Ammon's horn (tissue), 1 donor: ENCODE results near the gene DNAJC7.
"Not testable (repeated sequence)": the region's sequence is repeated elsewhere in the genome, so short reads cannot be mapped to it uniquely, and the experiment has no call there.

Experiments used
- DNase-seq: peaks from one replicate; pipeline ENCODE4 v3.0.0-alpha.2; 2016; ENCODE audit warnings: low spot score

The DNAJC7 gene

GRCh38 chr17:42012363-42012762 is 4.9 kb downstream of the DNAJC7 start:
- DNase-seq: not testable (repeated sequence)

- no peak for DNase-seq
Measured at GRCh38 chr17:42010898-42011516, 6.2 kb downstream of the DNAJC7 start.

GRCh38 chr17:42010266-42010680 is 7.0 kb downstream of the DNAJC7 start:
- DNase-seq: not testable (repeated sequence)

- peak; percentile 90 for DNase-seq
Measured at GRCh38 chr17:42009170-42009569, 8.1 kb downstream of the DNAJC7 start.

DNA sequence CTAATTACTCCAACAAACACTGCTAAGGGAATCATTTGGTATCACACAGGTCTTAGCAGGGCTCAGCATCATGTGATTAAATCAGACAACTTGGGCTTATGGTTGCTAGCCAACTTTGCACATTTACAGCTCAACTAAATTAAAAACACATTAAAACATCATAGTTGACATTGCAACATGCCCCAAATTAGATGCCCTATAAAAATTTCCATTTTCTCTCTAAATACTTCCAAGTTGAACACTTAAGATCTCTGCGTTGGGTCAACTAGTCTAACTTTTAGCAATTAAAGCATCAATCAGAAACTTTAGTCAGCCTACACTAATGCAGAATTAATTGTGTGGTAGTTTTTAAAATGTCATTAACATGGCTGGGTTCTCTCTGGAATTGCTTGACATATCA is 12.1 kb downstream of the DNAJC7 start:
- DNase-seq: no peak

DNA sequence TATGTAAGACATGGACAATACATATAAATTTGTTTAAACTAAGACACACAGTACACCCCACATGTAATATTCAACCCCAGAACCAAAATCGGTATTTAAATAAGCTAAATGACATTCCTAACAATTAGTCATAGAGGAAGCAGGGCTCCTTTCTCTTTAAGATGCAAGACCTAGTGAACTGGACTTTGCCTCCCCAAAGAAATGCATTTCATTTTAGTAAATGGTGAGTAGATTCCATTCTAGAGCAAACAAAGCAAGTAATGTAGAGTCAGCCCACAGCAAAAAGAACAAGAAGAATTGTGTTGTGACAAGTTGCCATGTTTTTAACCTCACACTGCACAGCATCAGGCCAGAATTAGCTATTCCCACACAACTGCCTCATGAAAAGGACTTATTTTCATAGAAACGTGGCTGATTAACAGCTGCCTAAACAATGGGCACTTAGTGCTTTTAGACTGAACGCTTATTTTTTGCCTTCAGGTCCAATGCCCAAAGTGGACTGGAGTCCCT is 14.4 kb downstream of the DNAJC7 start:
- DNase-seq: peak; percentile 69

GRCh38 chr17:42002175-42002791 is 15.0 kb downstream of the DNAJC7 start:
- no peak for DNase-seq

DNA sequence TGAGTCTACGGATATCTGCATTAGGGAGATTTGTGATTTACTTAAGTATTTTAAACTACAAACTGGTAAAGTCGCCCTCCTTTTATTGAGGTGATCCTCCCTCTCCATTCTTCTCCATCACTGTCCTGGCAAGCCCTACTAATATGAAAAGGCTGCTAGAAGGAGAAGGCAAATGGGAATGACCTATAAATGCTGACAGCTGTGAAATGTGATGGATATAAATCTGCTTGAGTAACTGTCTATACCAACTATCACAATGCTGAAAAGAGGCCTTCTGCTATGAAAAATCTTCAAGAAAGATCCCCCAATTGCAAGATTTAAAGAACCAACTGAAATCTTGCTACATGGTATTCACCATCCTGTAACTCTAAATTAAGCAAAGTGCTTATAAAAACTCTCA is 15.5 kb downstream of the DNAJC7 start:
- DNase-seq: no peak

DNA sequence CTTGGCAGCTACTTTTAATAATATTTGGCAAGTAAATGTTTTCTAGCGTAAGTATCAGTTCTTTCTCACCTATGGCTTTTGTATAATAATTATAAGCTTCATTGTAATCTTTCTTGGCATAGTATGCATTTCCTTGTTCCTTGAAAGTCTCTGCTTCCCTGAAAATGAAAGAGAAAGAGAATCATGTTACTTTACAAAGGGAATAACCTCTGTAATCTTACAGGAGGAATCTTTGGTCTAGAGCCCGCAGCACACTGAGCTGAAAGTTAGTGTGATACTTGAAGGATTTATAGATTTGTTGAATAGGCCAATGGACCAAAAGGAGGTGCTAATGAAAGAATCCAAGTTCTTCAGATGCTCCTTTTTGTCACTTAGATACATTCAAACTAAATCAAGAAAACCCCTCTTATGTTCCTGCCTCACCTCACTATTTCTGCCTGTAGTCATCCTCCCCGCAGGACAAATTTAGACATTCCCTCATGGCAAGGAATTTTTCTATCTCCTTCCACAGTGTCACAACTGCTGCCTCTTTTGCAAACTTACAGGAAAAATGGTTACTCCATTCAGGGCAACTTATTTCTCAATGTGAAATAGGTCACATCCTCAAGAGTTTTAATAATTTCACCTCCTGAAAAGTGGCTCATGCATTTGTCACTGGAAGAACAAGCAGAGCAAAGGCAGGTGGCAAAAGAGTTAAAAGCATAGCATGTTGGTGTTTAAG is 16.7 kb downstream of the DNAJC7 start:
- DNase-seq: no peak

DNA sequence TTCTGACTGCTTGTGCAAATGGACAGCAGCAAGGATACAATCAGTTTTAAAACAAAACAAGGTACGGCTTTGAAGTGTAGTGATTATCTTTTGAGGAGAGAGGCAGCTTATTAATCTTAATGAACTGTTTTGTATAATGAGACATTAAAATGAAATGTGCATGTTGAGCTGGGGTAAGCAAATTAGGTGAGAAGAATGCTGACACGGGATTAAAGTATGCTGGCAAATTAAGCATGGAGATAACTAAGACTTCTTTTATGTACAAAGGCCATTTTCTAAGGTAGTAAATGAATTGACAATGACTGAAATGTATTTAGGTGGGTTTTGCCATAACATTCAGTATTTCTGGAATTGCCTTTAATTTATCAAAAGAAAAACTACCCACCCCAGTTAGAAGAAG is 18.7 kb downstream of the DNAJC7 start:
- no peak for DNase-seq

DNA sequence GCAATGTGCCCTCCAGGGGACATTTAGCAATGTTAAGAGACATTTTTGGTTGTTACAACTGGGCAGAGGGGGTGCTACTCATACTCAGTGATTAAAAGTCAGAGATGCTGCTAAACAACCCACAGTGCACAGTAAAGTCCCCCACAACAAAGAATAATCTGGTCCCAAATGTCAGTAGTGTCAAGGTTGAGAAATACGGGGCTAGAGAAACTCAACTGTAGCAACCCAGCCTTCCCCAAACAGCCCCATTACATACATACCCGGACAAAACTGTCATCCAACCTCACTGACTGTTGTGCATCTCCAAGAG is 20.4 kb downstream of the DNAJC7 start:
- no peak for DNase-seq

- DNase-seq: peak; percentile 88
Measured at GRCh38 chr17:41992576-41992975, 24.7 kb downstream of the DNAJC7 start.

- no peak for DNase-seq
Measured at GRCh38 chr17:41989702-41990419, 27.4 kb downstream of the DNAJC7 start.

DNA sequence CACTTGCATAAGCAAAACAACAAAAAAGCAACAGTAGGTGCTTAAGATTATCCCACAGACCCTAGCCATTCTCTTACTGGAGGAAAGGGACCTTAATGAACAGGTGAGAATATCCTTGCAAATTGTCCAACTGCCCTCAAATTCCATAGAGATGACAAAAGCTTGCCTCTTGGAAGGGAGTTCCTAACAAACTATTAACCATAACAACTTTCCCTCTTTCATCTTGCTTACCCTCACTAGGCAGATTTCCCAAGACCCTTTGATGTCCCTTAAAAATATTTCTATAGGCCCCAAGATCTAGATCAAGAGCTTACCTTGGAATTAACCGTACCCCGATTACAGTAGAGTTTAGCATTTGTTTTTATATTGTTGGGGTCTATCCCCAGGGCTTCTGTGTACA is 28.8 kb downstream of the DNAJC7 start:
- no peak for DNase-seq

- no peak for DNase-seq
Measured at GRCh38 chr17:41987642-41988041, 29.6 kb downstream of the DNAJC7 start.

DNA sequence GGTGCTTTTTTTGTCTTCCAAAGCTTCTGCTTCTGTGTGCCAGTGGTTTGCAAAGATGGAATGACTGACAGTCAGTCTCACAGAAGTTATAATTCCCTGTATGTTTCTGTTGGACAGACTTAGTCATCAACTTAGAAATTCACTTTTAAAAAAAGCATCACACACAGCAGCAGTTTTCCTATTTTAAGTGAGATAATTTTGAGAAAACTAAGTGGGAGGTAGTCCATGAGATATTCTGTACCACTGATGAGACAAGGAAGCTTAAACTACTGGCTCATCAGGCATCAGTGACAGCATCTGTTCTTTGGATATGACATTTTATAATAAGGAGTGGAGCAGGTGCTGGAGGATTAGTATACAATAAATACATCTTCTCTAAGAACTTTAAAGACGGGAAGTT is 30.6 kb downstream of the DNAJC7 start:
- DNase-seq: no peak

DNA sequence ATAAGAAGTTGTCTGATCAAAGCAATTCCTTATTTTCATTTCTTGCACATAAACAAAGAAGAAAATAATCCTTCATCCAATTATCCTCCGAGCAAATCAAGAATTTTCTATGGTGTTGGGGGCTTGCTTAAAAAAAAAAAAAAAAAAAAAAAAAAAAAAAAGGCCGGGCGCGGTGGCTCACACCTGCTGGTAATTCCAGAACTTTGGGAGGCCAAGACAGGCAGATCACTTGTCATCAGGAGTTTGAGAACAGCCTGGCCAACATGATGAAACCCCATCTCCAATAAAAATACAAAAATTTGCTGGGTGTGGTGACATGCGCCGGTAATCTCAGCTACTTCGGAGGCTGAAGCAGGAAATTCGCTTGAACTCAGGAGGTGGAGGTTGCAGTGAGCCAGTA is 31.3 kb downstream of the DNAJC7 start:
- DNase-seq: no peak

DNA sequence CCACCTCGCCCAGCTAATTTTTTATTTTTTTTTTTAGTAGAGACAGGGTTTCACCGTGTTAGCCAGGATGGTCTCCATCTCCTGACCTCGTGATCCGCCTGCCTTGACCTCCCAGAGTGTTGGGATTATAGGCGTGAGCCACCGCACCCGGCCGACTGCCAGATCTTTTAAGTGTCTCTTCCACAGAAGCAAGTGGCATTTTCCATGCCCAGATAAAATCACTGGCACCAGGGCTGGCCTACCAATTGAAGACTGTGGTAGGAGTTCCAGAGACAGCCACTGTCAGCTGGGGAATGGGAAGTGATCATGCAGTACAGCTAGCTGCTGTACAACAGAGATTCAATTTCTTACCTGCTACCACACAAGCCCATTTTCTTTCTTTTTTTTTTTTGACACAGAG is 32.8 kb downstream of the DNAJC7 start:
- DNase-seq: no peak

DNA sequence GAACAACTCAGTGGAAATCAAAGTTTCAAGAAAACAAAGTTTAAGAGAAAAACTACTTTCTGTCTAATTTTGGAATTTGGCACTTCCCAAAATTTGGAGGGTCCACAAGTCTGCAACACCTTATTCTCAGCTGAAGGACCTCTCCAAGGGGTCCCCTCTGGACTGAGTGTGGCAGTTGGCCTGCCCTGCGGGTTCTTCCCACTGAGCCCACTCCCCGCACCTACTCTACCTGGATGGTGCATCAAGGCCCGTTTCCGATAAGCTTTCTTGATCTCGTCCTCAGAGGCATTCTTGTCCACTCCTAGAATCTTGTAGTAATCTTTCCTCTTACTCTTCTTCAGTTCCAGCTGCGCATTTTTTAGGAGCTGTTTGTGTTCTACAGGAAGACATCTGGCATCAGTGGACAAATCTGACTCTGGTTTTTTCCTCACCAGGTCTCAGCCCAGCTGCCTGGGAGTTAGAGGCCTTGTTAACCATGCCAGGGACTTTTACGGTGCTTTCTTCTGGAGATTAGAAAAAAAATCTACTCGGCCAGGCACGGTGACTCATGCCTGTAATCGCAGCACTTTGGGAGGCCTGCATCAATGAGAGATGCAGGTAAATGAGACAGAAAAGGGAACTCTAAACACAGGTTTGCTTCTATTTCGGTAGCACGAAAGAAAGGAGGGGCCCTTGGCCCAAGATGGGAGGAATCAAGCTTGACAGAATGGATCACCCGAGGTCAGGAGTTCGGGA is 35.0 kb downstream of the DNAJC7 start:
- DNase-seq: no peak

- no peak for DNase-seq
Measured at GRCh38 chr17:41977991-41978390, 39.2 kb downstream of the DNAJC7 start.

DNA sequence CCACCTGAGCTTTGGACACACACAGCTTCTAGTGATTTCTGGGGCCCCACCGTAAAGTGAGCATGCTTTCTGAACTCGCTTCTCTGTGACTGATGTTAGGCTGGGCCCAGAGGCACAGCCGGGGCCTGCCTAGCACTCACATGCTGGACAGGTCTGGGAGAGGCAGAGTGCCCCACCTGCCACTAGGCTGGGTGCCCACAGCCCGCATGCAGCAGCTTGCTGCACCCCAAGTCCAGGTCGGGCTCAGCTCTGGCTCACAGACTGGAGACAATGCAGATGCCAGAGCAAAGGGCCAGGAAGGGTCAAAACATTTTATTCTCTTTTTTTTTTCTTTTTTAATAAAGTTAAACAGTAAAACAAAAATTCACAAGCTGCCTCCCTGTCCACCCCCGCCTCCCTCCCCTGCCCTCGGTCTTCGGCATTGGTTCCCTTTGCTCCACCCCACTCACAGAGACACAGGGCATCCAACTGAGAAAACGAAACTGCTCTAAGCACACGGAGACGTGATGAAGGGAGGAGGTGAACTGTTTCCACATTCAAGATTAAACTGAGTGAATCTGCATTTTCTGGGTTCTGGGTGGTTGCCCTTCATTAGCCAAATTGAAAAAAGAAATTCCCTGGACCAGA is 41.0 kb downstream of the DNAJC7 start:
- no peak for DNase-seq
